HUES64 (cell line): ENCODE results near the gene EVL.

Experiments used
- H3K27ac ChIP-seq: 2 replicates; pipeline ENCODE4 v1.7.0; 2013; ENCODE audit warnings: low read depth, low read length, inconsistent platforms
- H3K27me3 ChIP-seq: 2 replicates; pipeline ENCODE4 v1.6.1; 2013; ENCODE audit warnings: mild to moderate bottlenecking, low read length; ENCODE audit not compliant: insufficient read depth
- H3K36me3 ChIP-seq: 2 replicates; pipeline ENCODE4 v1.6.1; 2013; ENCODE audit warnings: mild to moderate bottlenecking, low read length; ENCODE audit not compliant: insufficient read depth
- H3K4me1 ChIP-seq: 2 replicates; pipeline ENCODE4 v1.6.1; 2013; ENCODE audit warnings: mild to moderate bottlenecking, low read length, moderate library complexity; ENCODE audit not compliant: insufficient read depth
- H3K4me3 ChIP-seq: 2 replicates; pipeline ENCODE4 v1.5.1; 2013; ENCODE audit warnings: mild to moderate bottlenecking, low read length, moderate library complexity
- H3K9ac ChIP-seq: 2 replicates; pipeline ENCODE4 v1.6.1; 2013; ENCODE audit warnings: mild to moderate bottlenecking, low read depth, low read length
- H3K9me3 ChIP-seq: 2 replicates; pipeline ENCODE4 v1.6.1; 2013; ENCODE audit warnings: low read depth, low read length; ENCODE audit not compliant: insufficient read depth
- WGBS: fragments of 150-250, 120-280 bp; methylation state at CpG from one replicate; pipeline ENCODE4 v1.1.7; 2013; ENCODE audit warnings: missing lambda C conversion rate; 5-methylcytosine and 5-hydroxymethylcytosine counted together

The EVL gene

GRCh38 chr14:100077441-100077840 lies 12.2 kb downstream of the EVL start:
- WGBS, result 94% methylated on average over 9 of the region's 9 CpGs
- no peaks in the 10 kb centered on the region for H3K36me3 ChIP-seq
- no peak overlapping the region for H3K4me3 ChIP-seq
- H3K27me3 ChIP-seq, result no peaks in the 10 kb centered on the region
- no peak overlapping the region for H3K9ac ChIP-seq
- no peak overlapping the region for H3K27ac ChIP-seq
- H3K9me3 ChIP-seq, result no peaks in the 10 kb centered on the region
- peaks cover 3% of the 10 kb centered on the region; the same call in 1 of the 2 replicates for H3K4me1 ChIP-seq

DNA sequence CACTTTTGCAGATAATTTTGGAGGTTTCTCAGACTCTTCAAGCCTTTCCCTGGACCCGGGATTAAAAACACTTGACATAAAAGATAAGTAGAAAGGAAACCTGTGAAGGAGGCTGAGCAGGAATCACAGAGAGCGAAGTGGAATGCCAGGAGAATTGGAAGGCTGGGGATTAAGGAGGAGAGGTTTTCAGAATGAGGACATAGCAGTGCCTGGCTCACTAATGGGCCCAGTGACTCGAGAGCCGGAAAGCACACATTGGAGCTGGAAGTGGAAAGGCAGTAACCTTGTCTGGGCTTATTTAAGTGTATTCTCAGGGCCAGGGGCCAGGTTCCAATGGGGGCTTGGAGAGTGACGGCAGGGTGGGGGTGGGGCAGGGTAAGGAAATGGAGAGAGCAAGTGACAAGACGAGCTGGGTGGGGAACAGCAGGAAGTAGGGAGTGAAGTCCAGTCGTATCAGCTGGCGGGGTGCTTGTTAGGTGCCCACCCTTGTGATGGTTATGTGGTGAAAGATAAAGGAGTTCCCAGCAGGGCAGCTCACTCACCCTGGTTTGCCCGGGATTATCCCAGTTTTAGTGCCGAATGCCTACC lies 13.1 kb downstream of the EVL start:
- Histone ChIP-seq H3K27me3 (no peaks in the 10 kb centered on the region), H3K4me3 (no peak overlapping the region), H3K27ac (no peak overlapping the region), H3K9me3 (no peaks in the 10 kb centered on the region), H3K4me1 (peaks cover 3% of the 10 kb centered on the region; the same call in 1 of the 2 replicates), H3K36me3 (no peaks in the 10 kb centered on the region), H3K9ac (no peak overlapping the region)
- 83% methylated on average over 10 of the region's 10 CpGs for WGBS

- H3K9ac ChIP-seq, result no peak overlapping the region
Measured at GRCh38 chr14:100078997-100079725, 13.9 kb downstream of the EVL start.

DNA sequence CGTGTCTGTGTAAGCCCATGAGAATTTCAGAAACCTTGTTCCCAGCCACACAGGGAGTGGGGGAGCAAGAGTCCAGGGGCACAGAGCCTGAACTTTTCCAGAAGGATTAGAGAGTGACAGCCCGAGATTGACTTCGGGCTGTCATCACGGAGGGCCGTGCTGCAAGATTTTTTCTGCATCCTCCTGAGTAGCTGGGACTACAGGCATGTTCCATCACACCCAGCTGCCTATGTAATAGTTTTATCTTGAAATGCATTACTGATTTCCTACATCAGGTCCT lies 14.4 kb downstream of the EVL start:
- Histone ChIP-seq H3K27me3 (no peaks in the 10 kb centered on the region), H3K36me3 (peaks cover 1% of the 10 kb centered on the region; the same call in 1 of the 2 replicates), H3K4me1 (peaks cover 3% of the 10 kb centered on the region; the same call in 1 of the 2 replicates), H3K4me3 (no peak overlapping the region), H3K27ac (no peak overlapping the region), H3K9ac (no peak overlapping the region), H3K9me3 (no peaks in the 10 kb centered on the region)
- WGBS, result 90% methylated on average over 5 of the region's 5 CpGs

More at GRCh38 chr14:100078997-100079725, 13.9 kb downstream of the EVL start:
- Histone ChIP-seq H3K4me3 (no peak overlapping the region), H3K27me3 (no peaks in the 10 kb centered on the region), H3K27ac (no peak overlapping the region), H3K36me3 (no peaks in the 10 kb centered on the region), H3K9me3 (no peaks in the 10 kb centered on the region), H3K4me1 (peaks cover 3% of the 10 kb centered on the region; the same call in 1 of the 2 replicates)
- 48% methylated on average over 9 of the region's 9 CpGs for WGBS

- peaks cover 3% of the 10 kb centered on the region; the same call in 1 of the 2 replicates for H3K4me1 ChIP-seq
- no peaks in the 10 kb centered on the region for H3K27me3 ChIP-seq
- no peak overlapping the region for H3K9ac ChIP-seq
- no peak overlapping the region for H3K27ac ChIP-seq
- H3K4me3 ChIP-seq, result no peak overlapping the region
- H3K36me3 ChIP-seq, result peaks cover 7% of the 10 kb centered on the region; the same call in 1 of the 2 replicates
- WGBS, result 85% methylated on average over 5 of the region's 5 CpGs
- H3K9me3 ChIP-seq, result no peaks in the 10 kb centered on the region
Measured at GRCh38 chr14:100080206-100080605, 15.0 kb downstream of the EVL start.

DNA sequence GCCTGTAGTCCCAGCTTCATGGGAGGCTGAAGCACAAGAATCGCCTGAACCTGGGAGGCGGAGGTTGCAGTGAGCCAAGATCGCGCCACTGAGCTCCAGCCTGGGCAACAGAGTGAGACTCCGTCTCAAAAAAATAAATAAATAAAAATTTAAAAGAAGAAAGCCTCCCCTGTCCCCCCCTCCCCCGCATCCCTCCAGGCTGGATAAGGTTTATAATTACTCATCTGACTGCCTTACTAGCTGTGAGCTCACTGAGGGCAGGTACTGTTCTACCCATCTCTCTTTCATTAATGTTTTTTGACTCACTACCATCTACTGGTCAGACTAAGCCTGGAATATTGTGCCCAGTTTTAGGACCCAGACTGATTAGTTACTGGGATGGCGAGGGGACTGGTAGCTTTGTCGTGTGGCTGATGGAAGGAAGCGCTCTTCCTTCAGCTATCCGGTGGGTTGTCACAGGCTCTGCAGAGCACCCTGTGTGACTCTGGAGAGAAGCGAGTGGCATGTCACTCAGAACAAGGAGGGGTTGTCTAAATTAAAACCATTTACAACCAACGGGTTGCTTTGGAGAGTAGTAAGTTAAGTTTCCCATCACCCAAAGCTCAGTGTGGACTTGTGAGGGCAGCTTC lies 16.9 kb downstream of the EVL start:
- Histone ChIP-seq H3K9me3 (no peaks in the 10 kb centered on the region), H3K27ac (no peak overlapping the region), H3K9ac (no peak overlapping the region), H3K4me1 (peaks cover 3% of the 10 kb centered on the region; the same call in 1 of the 2 replicates), H3K27me3 (no peaks in the 10 kb centered on the region), H3K36me3 (peaks cover 8% of the 10 kb centered on the region; the same call in 1 of the 2 replicates), H3K4me3 (no peak overlapping the region)
- 94% methylated on average over 10 of the region's 12 CpGs for WGBS

DNA sequence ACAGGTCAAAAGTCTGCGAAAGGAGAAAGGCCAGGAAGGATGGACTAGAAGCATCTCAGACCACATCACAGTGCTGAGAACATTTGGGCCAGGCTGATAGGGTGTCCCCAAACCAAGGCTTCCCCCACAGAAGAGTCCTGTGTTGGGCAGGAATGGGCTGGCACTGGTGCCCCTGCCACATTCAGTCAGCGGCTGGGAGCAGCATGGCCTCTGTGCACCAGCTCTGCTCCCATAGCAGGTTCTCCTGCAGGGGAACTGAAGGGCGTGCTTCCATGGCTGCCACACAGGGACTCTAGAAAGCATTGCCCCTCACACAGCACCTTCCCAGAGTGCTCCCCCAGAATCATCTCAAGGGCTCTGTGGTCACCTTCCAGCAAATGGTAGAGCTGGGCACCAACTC lies 17.5 kb downstream of the EVL start:
- no peaks in the 10 kb centered on the region for H3K9me3 ChIP-seq
- H3K9ac ChIP-seq, result no peak overlapping the region
- no peaks in the 10 kb centered on the region for H3K27me3 ChIP-seq
- H3K27ac ChIP-seq, result no peak overlapping the region
- 93% methylated on average over 3 of the region's 3 CpGs for WGBS
- no peak overlapping the region for H3K4me3 ChIP-seq
- peaks cover 8% of the 10 kb centered on the region; the same call in 1 of the 2 replicates for H3K36me3 ChIP-seq
- H3K4me1 ChIP-seq, result peaks cover 3% of the 10 kb centered on the region; the same call in 1 of the 2 replicates

- H3K9me3 ChIP-seq, result no peaks in the 10 kb centered on the region
- H3K4me3 ChIP-seq, result no peak overlapping the region
- peaks cover 8% of the 10 kb centered on the region; the same call in 1 of the 2 replicates for H3K36me3 ChIP-seq
- WGBS, result 66% methylated on average over 2 of the region's 2 CpGs
- no peaks in the 10 kb centered on the region for H3K27me3 ChIP-seq
- no peak overlapping the region for H3K9ac ChIP-seq
- H3K4me1 ChIP-seq, result peaks cover 3% of the 10 kb centered on the region; the same call in 1 of the 2 replicates
- no peak overlapping the region for H3K27ac ChIP-seq
Measured at GRCh38 chr14:100083706-100084105, 18.5 kb downstream of the EVL start.

- 95% methylated on average over 10 of the region's 10 CpGs for WGBS
- no peaks in the 10 kb centered on the region for H3K4me1 ChIP-seq
- no peaks in the 10 kb centered on the region for H3K9me3 ChIP-seq
- H3K36me3 ChIP-seq, result peaks cover 8% of the 10 kb centered on the region; the same call in 1 of the 2 replicates
- no peak overlapping the region for H3K27ac ChIP-seq
- H3K4me3 ChIP-seq, result no peak overlapping the region
- no peaks in the 10 kb centered on the region for H3K27me3 ChIP-seq
- no peak overlapping the region for H3K9ac ChIP-seq
Measured at GRCh38 chr14:100084591-100084990, 19.4 kb downstream of the EVL start.

DNA sequence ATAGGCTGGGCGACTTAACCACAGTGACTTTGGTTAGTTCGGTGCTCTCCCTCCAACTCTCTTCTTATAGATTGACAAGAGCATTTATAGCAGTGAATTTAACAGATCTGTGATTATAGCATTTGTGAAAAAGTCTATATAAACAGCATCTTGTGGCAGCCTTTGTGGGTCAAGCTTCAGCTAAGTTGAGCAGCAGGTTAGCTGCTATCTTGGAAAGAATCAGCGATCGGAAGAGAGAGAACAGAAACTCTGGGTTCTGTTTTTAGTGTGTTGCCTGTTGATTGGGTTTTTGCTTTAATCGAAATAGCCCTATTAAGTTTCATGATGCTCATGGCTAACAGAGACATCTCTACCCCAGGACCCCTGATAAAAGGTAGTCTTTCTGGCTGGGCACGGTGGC lies 20.2 kb downstream of the EVL start:
- H3K9me3 ChIP-seq, result no peaks in the 10 kb centered on the region
- H3K27ac ChIP-seq, result no peak overlapping the region
- H3K36me3 ChIP-seq, result peaks cover 8% of the 10 kb centered on the region; the same call in 1 of the 2 replicates
- no peaks in the 10 kb centered on the region for H3K27me3 ChIP-seq
- no peaks in the 10 kb centered on the region for H3K4me1 ChIP-seq
- no peak overlapping the region for H3K4me3 ChIP-seq
- no peak overlapping the region for H3K9ac ChIP-seq
- WGBS, result 99% methylated on average over 6 of the region's 6 CpGs

GRCh38 chr14:100086361-100086760 lies 21.1 kb downstream of the EVL start:
- no peak overlapping the region for H3K27ac ChIP-seq
- H3K9me3 ChIP-seq, result no peaks in the 10 kb centered on the region
- H3K36me3 ChIP-seq, result peaks cover 8% of the 10 kb centered on the region; the same call in 1 of the 2 replicates
- H3K27me3 ChIP-seq, result no peaks in the 10 kb centered on the region
- H3K4me3 ChIP-seq, result no peak overlapping the region
- WGBS, result 97% methylated on average over 5 of the region's 5 CpGs
- no peak overlapping the region for H3K9ac ChIP-seq
- H3K4me1 ChIP-seq, result no peaks in the 10 kb centered on the region
